ENCODE measurements around the gene IFI44.

The IFI44 gene

GRCh38 chr1:78712467-78713051 is 62.9 kb downstream of the IFI44 start:
- no peak for DNase-seq

- no peak for DNase-seq
These were observed 63.7 kb downstream of the IFI44 start for GRCh38 chr1:78713297-78713696.

Data from retina (tissue), 1 donor.